OCI-LY1 (cell line): Measurements from ENCODE around the gene MAJIN.
A peak's percentile ranks its signal among the peaks of the same experiment; 100 is the strongest.

ENCODE experiments used
- H2AFZ ChIP-seq: fragments of 200-600 bp; sonication (generic), shearing (Covaris generic); 2 replicates; pipeline ENCODE4 v1.6.0; 2014; ENCODE audit warnings: antibody characterized with exemption, mild to moderate bottlenecking, low read length
- H3F3A ChIP-seq: fragments of 200-600 bp; sonication (generic), shearing (Covaris generic); 2 replicates; pipeline ENCODE4 v1.6.0; 2014; ENCODE audit warnings: mild to moderate bottlenecking, antibody characterized with exemption, low read length, moderate library complexity; ENCODE audit not compliant: insufficient read depth
- H3K27ac ChIP-seq: fragments of 200-600 bp; sonication (generic); 2 replicates; pipeline ENCODE4 v1.5.1; 2014; ENCODE audit warnings: low read length, mixed run types, mild to moderate bottlenecking, low read depth; ENCODE audit not compliant: poor library complexity, severe bottlenecking
- H3K27me3 ChIP-seq: fragments of 200-600 bp; sonication (generic); 2 replicates; pipeline ENCODE4 v1.6.0; 2014; ENCODE audit warnings: antibody characterized with exemption, mild to moderate bottlenecking, low read length, moderate library complexity; ENCODE audit not compliant: insufficient read depth
- H3K36me3 ChIP-seq: fragments of 200-600 bp; sonication (generic); 2 replicates; pipeline ENCODE4 v1.6.1; 2014; ENCODE audit warnings: mild to moderate bottlenecking, antibody characterized with exemption, low read length, moderate library complexity, mixed read lengths; ENCODE audit not compliant: insufficient read depth
- H3K4me1 ChIP-seq: fragments of 200-600 bp; sonication (generic); 2 replicates; pipeline ENCODE4 v1.5.1; 2014; ENCODE audit warnings: mild to moderate bottlenecking, low read length, moderate library complexity; ENCODE audit not compliant: insufficient read depth, severe bottlenecking
- H3K4me2 ChIP-seq: fragments of 200-600 bp; sonication (generic), shearing (Covaris generic); 2 replicates; pipeline ENCODE4 v1.6.1; 2014; ENCODE audit warnings: low read length
- H3K4me3 ChIP-seq: fragments of 200-600 bp; sonication (generic); 2 replicates; pipeline ENCODE4 v1.5.1; 2014; ENCODE audit warnings: low read length, low read depth, mild to moderate bottlenecking, mixed read lengths; ENCODE audit not compliant: poor library complexity, severe bottlenecking
- H3K79me2 ChIP-seq: fragments of 200-600 bp; shearing (Covaris generic); 2 replicates; pipeline ENCODE4 v1.6.1; 2016; ENCODE audit warnings: mixed run types, low read length, mixed read lengths; ENCODE audit not compliant: insufficient read depth
- H3K9ac ChIP-seq: fragments of 200-600 bp; sonication (generic), shearing (Covaris generic); 2 replicates; pipeline ENCODE4 v1.6.1; 2014; ENCODE audit warnings: mild to moderate bottlenecking, low read length, mixed read lengths
- H3K9me2 ChIP-seq: fragments of 200-600 bp; sonication (generic), shearing (Covaris generic); 2 replicates; pipeline ENCODE4 v1.6.1; 2014; ENCODE audit warnings: low read depth, mild to moderate bottlenecking, low read length, mixed read lengths
- H3K9me3 ChIP-seq: fragments of 200-600 bp; shearing (Covaris generic); 2 replicates; pipeline ENCODE4 v1.6.1; 2014; ENCODE audit warnings: low read length, mixed read lengths
- H4K20me1 ChIP-seq: fragments of 200-600 bp; sonication (generic), shearing (Covaris generic); 2 replicates; pipeline ENCODE4 v1.6.0; 2016; ENCODE audit warnings: mild to moderate bottlenecking, low read length; ENCODE audit not compliant: insufficient read depth
- CTCF ChIP-seq: fragments of 200-600 bp; sonication (generic), shearing (Covaris generic); IDR thresholded peaks from 2 replicates; pipeline ENCODE4 v1.5.1; 2017; ENCODE audit warnings: mild to moderate bottlenecking, antibody characterized with exemption, low read length, moderate library complexity, mixed read lengths
- EZH2 ChIP-seq: fragments of 200-600 bp; sonication (generic), shearing (Covaris generic); IDR thresholded peaks from 2 replicates; pipeline ENCODE4 v1.8.0; 2017; ENCODE audit warnings: borderline replicate concordance, mixed run types, mild to moderate bottlenecking, antibody characterized with exemption, low read length, moderate library complexity, mixed read lengths

Gene MAJIN

DNA sequence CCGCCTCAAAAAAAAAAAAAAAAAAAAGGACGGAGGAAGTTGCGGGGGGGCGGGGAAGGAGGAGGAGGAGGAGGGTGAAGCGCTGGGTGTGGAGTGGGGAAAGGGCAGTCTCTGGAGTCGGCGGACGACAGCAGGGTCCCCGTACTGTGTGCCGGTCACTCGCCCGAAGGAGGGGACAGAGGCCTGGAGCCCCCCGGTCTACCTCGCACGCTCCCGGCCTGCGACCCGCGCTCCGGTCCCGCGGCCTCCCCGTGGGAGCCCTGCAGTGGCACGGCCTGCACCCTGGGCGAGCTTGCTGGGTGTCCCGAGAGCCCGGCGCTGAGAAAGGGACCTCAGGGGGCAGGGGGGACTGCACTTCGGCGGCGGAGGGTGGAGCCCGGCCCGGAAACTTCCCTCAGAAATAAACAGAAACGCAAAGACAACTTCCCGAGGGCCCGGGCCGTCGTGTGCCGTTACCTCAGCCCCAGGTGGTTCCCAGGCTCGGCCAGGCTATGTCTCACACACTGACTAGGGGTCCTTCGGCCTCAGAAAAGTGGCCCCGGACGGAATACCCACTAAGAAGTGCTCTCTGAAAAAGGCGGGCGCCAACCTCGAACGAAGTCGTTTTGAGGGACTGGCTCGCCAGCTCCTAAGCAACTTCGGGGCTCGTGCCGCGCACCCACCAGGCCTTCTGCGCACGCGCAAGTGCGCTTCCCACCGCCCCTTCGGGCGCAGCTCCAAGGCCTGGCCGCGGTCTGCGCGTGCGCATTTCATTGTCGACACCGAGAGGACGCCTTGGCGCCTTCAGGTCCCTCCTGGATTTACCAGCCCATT lies at the start of gene MAJIN:
Gene MAJIN (minus strand): TSS at position 688 of the 813 bp plus-strand sequence. CDS start 12,703 bp downstream, outside the sequence.
- TF ChIP-seq CTCF = no peak
- TF ChIP-seq EZH2 = no peak
- no peaks in the 10 kb centered on the region for H3K9me2 ChIP-seq
- peak within 1 kb of the TSS; percentile 44 for H3K4me2 ChIP-seq
- peak within 1 kb of the TSS; percentile 30 for H3K4me3 ChIP-seq
- no peaks in the 10 kb centered on the region for H4K20me1 ChIP-seq
- peak within 1 kb of the TSS; percentile 24; the same call in 1 of the 2 replicates for H3K9ac ChIP-seq
- no peaks in the 10 kb centered on the region for H3F3A ChIP-seq
- no peak within 1 kb of the TSS for H2AFZ ChIP-seq
- no peak within 1 kb of the TSS for H3K27ac ChIP-seq
- peaks cover 34% of the 10 kb centered on the region for H3K4me1 ChIP-seq
- H3K9me3 ChIP-seq = no peaks in the 10 kb centered on the region
- no peaks in the 10 kb centered on the region for H3K27me3 ChIP-seq
- H3K36me3 ChIP-seq = no peaks in the 10 kb centered on the region
- H3K79me2 ChIP-seq = no peaks in the 10 kb centered on the region

GRCh38 chr11:65021509-65021908 lies 49.6 kb upstream of the MAJIN start:
- Histone ChIP-seq H3K36me3 (peaks cover 40% of the 10 kb centered on the region), H3K4me1 (no peaks in the 10 kb centered on the region), H3K27me3 (no peaks in the 10 kb centered on the region), H2AFZ (no peak overlapping the region), H3K4me2 (no peak overlapping the region), H3K4me3 (no peak overlapping the region), H3K9me2 (no peaks in the 10 kb centered on the region), H3K27ac (no peak overlapping the region), H3K79me2 (no peaks in the 10 kb centered on the region), H4K20me1 (no peaks in the 10 kb centered on the region), H3F3A (no peaks in the 10 kb centered on the region), H3K9ac (no peak overlapping the region), H3K9me3 (no peaks in the 10 kb centered on the region)
- TF ChIP-seq CTCF (no peak), EZH2 (no peak)

- no peak overlapping the region for H2AFZ ChIP-seq
- TF ChIP-seq CTCF (no peak), EZH2 (no peak)
- no peaks in the 10 kb centered on the region for H3K9me3 ChIP-seq
- H3K9ac ChIP-seq = no peak overlapping the region
- H4K20me1 ChIP-seq = no peaks in the 10 kb centered on the region
- no peaks in the 10 kb centered on the region for H3F3A ChIP-seq
- no peaks in the 10 kb centered on the region for H3K27me3 ChIP-seq
- no peak overlapping the region for H3K4me3 ChIP-seq
- H3K9me2 ChIP-seq = no peaks in the 10 kb centered on the region
- H3K4me1 ChIP-seq = no peaks in the 10 kb centered on the region
- peaks cover 40% of the 10 kb centered on the region for H3K36me3 ChIP-seq
- H3K27ac ChIP-seq = no peak overlapping the region
- H3K79me2 ChIP-seq = no peaks in the 10 kb centered on the region
- no peak overlapping the region for H3K4me2 ChIP-seq
Measured at GRCh38 chr11:65021003-65021402, 49.1 kb upstream of the MAJIN start.
